OCI-LY7 (cell line): ENCODE data around the gene NUDT3.

Source experiments
- EZH2phosphoT487 ChIP-seq: fragments of 200-600 bp; sonication (generic); IDR thresholded peaks from 2 replicates; pipeline ENCODE4 v1.6.1; 2018; ENCODE audit warnings: low read depth, borderline replicate concordance, mild to moderate bottlenecking, mixed run types, antibody characterized with exemption, low read length, moderate library complexity, mixed read lengths
- TF ChIP-seq, protein P1 (sequence below): fragments of 200-600 bp; sonication (generic); conservative IDR thresholded peaks from 2 replicates; pipeline ENCODE4 v1.5.1; 2014; ENCODE audit warnings: mild to moderate bottlenecking, antibody characterized with exemption, low read length, moderate library complexity, mixed read lengths

DNA sequence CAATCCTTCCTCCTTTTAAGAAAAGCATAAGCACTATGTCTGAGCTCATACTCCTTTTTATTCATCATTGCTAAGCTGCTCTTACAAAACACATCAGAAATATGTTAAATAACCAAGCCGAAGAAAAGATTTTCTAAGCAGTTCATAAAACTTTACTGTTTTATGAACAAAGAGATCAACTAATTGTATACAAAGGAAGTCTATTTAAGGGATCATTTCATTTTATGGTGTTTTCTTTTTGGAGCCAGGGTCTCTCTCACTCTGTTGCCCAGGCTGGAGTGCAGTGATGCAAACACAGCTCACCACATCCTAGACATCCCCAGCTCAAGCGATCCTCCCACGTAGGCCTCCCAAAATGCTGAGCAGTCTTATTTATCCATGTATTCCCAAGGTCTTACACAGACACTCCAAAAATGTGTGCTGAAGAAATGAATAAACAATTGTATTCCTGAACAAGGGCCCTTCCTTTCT lies 9.3 kb downstream of the NUDT3 start:
- TF ChIP-seq, protein P1, sequence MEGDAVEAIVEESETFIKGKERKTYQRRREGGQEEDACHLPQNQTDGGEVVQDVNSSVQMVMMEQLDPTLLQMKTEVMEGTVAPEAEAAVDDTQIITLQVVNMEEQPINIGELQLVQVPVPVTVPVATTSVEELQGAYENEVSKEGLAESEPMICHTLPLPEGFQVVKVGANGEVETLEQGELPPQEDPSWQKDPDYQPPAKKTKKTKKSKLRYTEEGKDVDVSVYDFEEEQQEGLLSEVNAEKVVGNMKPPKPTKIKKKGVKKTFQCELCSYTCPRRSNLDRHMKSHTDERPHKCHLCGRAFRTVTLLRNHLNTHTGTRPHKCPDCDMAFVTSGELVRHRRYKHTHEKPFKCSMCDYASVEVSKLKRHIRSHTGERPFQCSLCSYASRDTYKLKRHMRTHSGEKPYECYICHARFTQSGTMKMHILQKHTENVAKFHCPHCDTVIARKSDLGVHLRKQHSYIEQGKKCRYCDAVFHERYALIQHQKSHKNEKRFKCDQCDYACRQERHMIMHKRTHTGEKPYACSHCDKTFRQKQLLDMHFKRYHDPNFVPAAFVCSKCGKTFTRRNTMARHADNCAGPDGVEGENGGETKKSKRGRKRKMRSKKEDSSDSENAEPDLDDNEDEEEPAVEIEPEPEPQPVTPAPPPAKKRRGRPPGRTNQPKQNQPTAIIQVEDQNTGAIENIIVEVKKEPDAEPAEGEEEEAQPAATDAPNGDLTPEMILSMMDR: no peak
- TF ChIP-seq EZH2phosphoT487: no peak
